Panc1 (cell line): ENCODE data around the gene CCDC197.

Experiments used
- POLR2AphosphoS5 ChIP-seq: IDR thresholded peaks from 2 replicates; pipeline ENCODE4 v1.6.1; 2012; ENCODE audit warnings: mild to moderate bottlenecking, low read depth, low read length, moderate library complexity
- REST ChIP-seq, 2 experiments: IDR thresholded peaks; 2 replicates each; pipeline ENCODE4 v1.6.1; 2011 to 2012; ENCODE audit warnings: low read depth in 2 of 2, control low read depth in 1 of 2, low read length in 1 of 2, mild to moderate bottlenecking in 1 of 2, moderate library complexity in 1 of 2; ENCODE audit not compliant: insufficient read depth in 1 of 2
- TF ChIP-seq, protein P1 (sequence below): fragments of 450-650 bp; IDR thresholded peaks from 2 replicates; pipeline ENCODE4 v1.5.1; 2017; ENCODE audit warnings: mild to moderate bottlenecking

DNA sequence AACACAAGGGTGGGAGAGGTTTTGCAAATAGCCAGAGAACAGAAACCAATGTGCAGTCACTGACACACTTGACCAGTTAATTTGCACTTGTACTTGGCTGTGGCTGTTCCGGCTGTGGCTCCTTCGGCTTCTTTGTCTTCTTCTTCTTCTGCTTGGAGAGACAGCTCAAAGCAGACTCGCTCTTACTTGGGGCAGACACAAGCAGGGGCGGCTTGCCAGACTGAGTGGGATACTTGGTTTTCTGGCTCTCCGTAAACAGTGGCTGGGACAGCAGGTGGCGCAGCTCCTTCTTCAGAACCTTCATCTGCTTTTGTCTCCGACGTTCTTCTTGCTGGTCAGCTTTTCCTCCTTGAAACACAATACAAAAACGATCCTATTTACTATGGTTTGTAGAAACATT is 54.0 kb downstream of the CCDC197 start:
- TF ChIP-seq, protein P1, sequence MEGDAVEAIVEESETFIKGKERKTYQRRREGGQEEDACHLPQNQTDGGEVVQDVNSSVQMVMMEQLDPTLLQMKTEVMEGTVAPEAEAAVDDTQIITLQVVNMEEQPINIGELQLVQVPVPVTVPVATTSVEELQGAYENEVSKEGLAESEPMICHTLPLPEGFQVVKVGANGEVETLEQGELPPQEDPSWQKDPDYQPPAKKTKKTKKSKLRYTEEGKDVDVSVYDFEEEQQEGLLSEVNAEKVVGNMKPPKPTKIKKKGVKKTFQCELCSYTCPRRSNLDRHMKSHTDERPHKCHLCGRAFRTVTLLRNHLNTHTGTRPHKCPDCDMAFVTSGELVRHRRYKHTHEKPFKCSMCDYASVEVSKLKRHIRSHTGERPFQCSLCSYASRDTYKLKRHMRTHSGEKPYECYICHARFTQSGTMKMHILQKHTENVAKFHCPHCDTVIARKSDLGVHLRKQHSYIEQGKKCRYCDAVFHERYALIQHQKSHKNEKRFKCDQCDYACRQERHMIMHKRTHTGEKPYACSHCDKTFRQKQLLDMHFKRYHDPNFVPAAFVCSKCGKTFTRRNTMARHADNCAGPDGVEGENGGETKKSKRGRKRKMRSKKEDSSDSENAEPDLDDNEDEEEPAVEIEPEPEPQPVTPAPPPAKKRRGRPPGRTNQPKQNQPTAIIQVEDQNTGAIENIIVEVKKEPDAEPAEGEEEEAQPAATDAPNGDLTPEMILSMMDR: no peak; the same call in 1 of the 2 replicates
- TF ChIP-seq REST (IDR thresholded peaks at IDR 0.05; ENCODE audit: insufficient read depth in 1 of 2, low read depth in 2 of 2, low read length in 1 of 2) (no peak), POLR2AphosphoS5 (no peak)
